H1 (cell line): Measurements from ENCODE around the gene STAT3. TPM values are rescaled to one million over a fixed set of nuclear protein-coding genes. Genes with fewer than 3 reads are reported as not detected.

ENCODE experiments used
- CTCF ChIA-PET: fragments of 300-600 bp; sonication (Branson Sonifier 250); formaldehyde crosslinking; loops from one replicate; lab custom pipeline; 2021; ENCODE audit not compliant: partially characterized antibody; lab: Charles Lee
- POLR2A ChIA-PET: fragments of 300-600 bp; sonication (Branson Sonifier 250); formaldehyde crosslinking; loops from one replicate; lab custom pipeline; 2021; ENCODE audit warnings: inconsistent platforms; ENCODE audit not compliant: partially characterized antibody; lab: Charles Lee
- DNase-seq, 2 experiments: peaks; one replicate each; pipeline versions ENCODE4 v3.0.0 to v3.0.0-alpha.2; 2010 to 2022; ENCODE audit warnings: low spot score in 2 of 2, low read depth in 1 of 2, mixed read lengths in 1 of 2
- FAIRE-seq: peaks from 2 replicates; lab custom pipeline; 2011; peaks lifted over from hg19 to GRCh38; lab: Jason Lieb, UNC
- H2AFZ ChIP-seq: 2 replicates; pipeline ENCODE4 v1.8.1; 2012; ENCODE audit warnings: low read length, inconsistent platforms
- H2AK5ac ChIP-seq: 2 replicates; pipeline ENCODE4 v1.6.1; 2013; ENCODE audit warnings: low read depth, low read length
- H2BK120ac ChIP-seq: replicated peaks from 2 replicates; pipeline ENCODE3; 2013; ENCODE audit warnings: low read depth, low read length, inconsistent platforms
- H2BK12ac ChIP-seq: 2 replicates; pipeline ENCODE4 v1.6.1; 2013; ENCODE audit warnings: low read depth, low read length
- H2BK15ac ChIP-seq: 2 replicates; pipeline ENCODE4 v1.6.1; 2013; ENCODE audit warnings: low read length
- H2BK20ac ChIP-seq: 2 replicates; pipeline ENCODE4 v1.6.1; 2013; ENCODE audit warnings: low read length
- H2BK5ac ChIP-seq: 2 replicates; pipeline ENCODE4 v1.6.1; 2013; ENCODE audit warnings: low read depth, low read length
- H3K14ac ChIP-seq: 2 replicates; pipeline ENCODE4 v1.6.1; 2013; ENCODE audit warnings: inconsistent platforms; ENCODE audit not compliant: insufficient read length
- H3K18ac ChIP-seq: 2 replicates; pipeline ENCODE4 v1.6.1; 2013; ENCODE audit warnings: low read length; ENCODE audit errors: extremely low read depth
- H3K23ac ChIP-seq: 2 replicates; pipeline ENCODE4 v1.6.1; 2013; ENCODE audit warnings: inconsistent platforms; ENCODE audit not compliant: insufficient read length
- H3K23me2 ChIP-seq: 2 replicates; pipeline ENCODE4 v1.6.1; 2013; ENCODE audit warnings: low read depth, low read length
- H3K27ac ChIP-seq: 2 replicates; pipeline ENCODE4 v1.6.1; 2011; ENCODE audit warnings: low read depth, low read length, inconsistent platforms
- H3K27me3 ChIP-seq, 4 experiments: replicated peaks in 1 of 4; 1 replicate in 1 of 4; 2 replicates in 3 of 4; pipeline versions ENCODE4 v1.6.1 to v1.8.1; 2011 to 2013; ENCODE audit warnings: low read length in 3 of 4, mild to moderate bottlenecking in 3 of 4, inconsistent platforms in 2 of 4, mixed read lengths in 2 of 4, moderate library complexity in 1 of 4; ENCODE audit not compliant: control insufficient read depth in 3 of 4, insufficient read depth in 3 of 4; ENCODE audit errors: extremely low read depth in 1 of 4
- H3K36me3 ChIP-seq, 4 experiments: 2 replicates each; pipeline versions ENCODE4 v1.6.1 to v1.8.1; 2011 to 2013; ENCODE audit warnings: mild to moderate bottlenecking in 4 of 4, low read length in 3 of 4, moderate library complexity in 2 of 4, control low read depth in 1 of 4, inconsistent platforms in 1 of 4; ENCODE audit not compliant: insufficient read depth in 4 of 4, control insufficient read depth in 2 of 4
- H3K4ac ChIP-seq: replicated peaks from 2 replicates; pipeline ENCODE3; 2013; ENCODE audit warnings: low read length, low read depth, mixed read lengths, inconsistent platforms; ENCODE audit not compliant: insufficient read length
- H3K4me1 ChIP-seq, 4 experiments: replicated peaks in 1 of 4; 1 replicate in 1 of 4; 2 replicates in 3 of 4; pipeline versions ENCODE4 v1.6.1 to v1.8.1; 2011 to 2013; ENCODE audit warnings: low read length in 3 of 4, inconsistent platforms in 2 of 4, mixed read lengths in 1 of 4; ENCODE audit not compliant: insufficient read depth in 4 of 4, control insufficient read depth in 3 of 4
- H3K4me2 ChIP-seq, 2 experiments: 2 replicates each; pipeline versions ENCODE4 v1.6.1 to v1.8.1; 2011 to 2013; ENCODE audit warnings: low read depth in 2 of 2, low read length in 2 of 2, control low read depth in 1 of 2, inconsistent platforms in 1 of 2, mild to moderate bottlenecking in 1 of 2; ENCODE audit not compliant: insufficient read depth in 1 of 2
- H3K4me3 ChIP-seq, 4 experiments: fragments of 200-600, 300-600 bp in 1 of 4; sonication (generic), shearing (Covaris generic), sonication (Bioruptor Twin) in 1 of 4; 2 replicates each; pipeline versions ENCODE4 v1.5.1 to v1.8.1; 2011 to 2016; ENCODE audit warnings: low read length in 4 of 4, low read depth in 3 of 4, control low read depth in 2 of 4, inconsistent platforms in 2 of 4, mild to moderate bottlenecking in 2 of 4, mixed read lengths in 1 of 4, moderate library complexity in 1 of 4; ENCODE audit not compliant: insufficient read depth in 2 of 4; ENCODE audit errors: extremely low read depth in 1 of 4
- H3K56ac ChIP-seq: replicated peaks from 2 replicates; pipeline ENCODE3; 2013; ENCODE audit warnings: low read depth, mild to moderate bottlenecking, mixed read lengths, low read length, inconsistent platforms; ENCODE audit not compliant: insufficient read length
- H3K79me1 ChIP-seq: 2 replicates; pipeline ENCODE4 v1.6.1; 2013; ENCODE audit warnings: low read depth, low read length, control low read depth
- H3K79me2 ChIP-seq, 2 experiments: 2 replicates each; pipeline versions ENCODE4 v1.6.1 to v1.8.1; 2012 to 2013; ENCODE audit warnings: low read length in 2 of 2, mild to moderate bottlenecking in 2 of 2, inconsistent platforms in 1 of 2; ENCODE audit not compliant: insufficient read depth in 2 of 2, control insufficient read depth in 1 of 2
- H3K9ac ChIP-seq, 4 experiments: replicated peaks in 1 of 4; 1 replicate in 1 of 4; 2 replicates in 3 of 4; pipeline versions ENCODE4 v1.6.1 to v1.8.1; 2011 to 2013; ENCODE audit warnings: low read depth in 3 of 4, low read length in 3 of 4, control low read depth in 2 of 4, mild to moderate bottlenecking in 2 of 4, moderate library complexity in 2 of 4, inconsistent platforms in 1 of 4; ENCODE audit errors: extremely low read depth in 1 of 4
- H3K9me3 ChIP-seq, 2 experiments: 2 replicates each; pipeline versions ENCODE4 v1.6.1 to v1.8.1; 2012 to 2013; ENCODE audit warnings: mild to moderate bottlenecking in 2 of 2, moderate library complexity in 2 of 2, control low read depth in 1 of 2, inconsistent platforms in 1 of 2, low read depth in 1 of 2, low read length in 1 of 2, mixed read lengths in 1 of 2; ENCODE audit not compliant: insufficient read depth in 2 of 2
- H4K20me1 ChIP-seq, 2 experiments: replicated peaks in 1 of 2; 2 replicates each; pipeline versions ENCODE3 to v1.8.1; 2011 to 2013; ENCODE audit warnings: inconsistent platforms in 2 of 2, low read length in 2 of 2, mild to moderate bottlenecking in 1 of 2; ENCODE audit not compliant: insufficient read depth in 2 of 2, control insufficient read depth in 1 of 2
- H4K5ac ChIP-seq: 2 replicates; pipeline ENCODE4 v1.6.1; 2013; ENCODE audit warnings: low read length, low read depth, mixed read lengths, inconsistent platforms; ENCODE audit not compliant: insufficient read length
- H4K8ac ChIP-seq: 2 replicates; pipeline ENCODE4 v1.8.0; 2013; ENCODE audit warnings: mild to moderate bottlenecking, moderate library complexity, low read length, inconsistent platforms; ENCODE audit not compliant: insufficient read depth; ENCODE audit errors: extremely low read depth
- H4K91ac ChIP-seq: replicated peaks from 2 replicates; pipeline ENCODE3; 2013; ENCODE audit warnings: low read length, mixed read lengths, inconsistent platforms; ENCODE audit not compliant: insufficient read length
- BCL11A ChIP-seq, 2 experiments: IDR thresholded peaks; one replicate each; pipeline ENCODE4 v1.6.1; 2011; ENCODE audit warnings: low read depth in 2 of 2, low read length in 2 of 2, mild to moderate bottlenecking in 2 of 2
- CTBP2 ChIP-seq: IDR thresholded peaks from 2 replicates; pipeline ENCODE4 v1.7.0; 2011; ENCODE audit warnings: borderline replicate concordance, mild to moderate bottlenecking, moderate library complexity, mixed read lengths, low read length; ENCODE audit not compliant: insufficient read depth, insufficient read length
- EGR1 ChIP-seq: IDR thresholded peaks from 2 replicates; pipeline ENCODE4 v1.6.1; 2011; ENCODE audit warnings: low read depth, low read length, borderline replicate concordance
- HDAC2 ChIP-seq, 2 experiments: fragments of 300-600 bp in 1 of 2; sonication (generic) in 1 of 2; IDR thresholded peaks; 2 replicates each; pipeline ENCODE4 v1.6.1; 2011 to 2012; ENCODE audit warnings: low read depth in 2 of 2, low read length in 2 of 2, mild to moderate bottlenecking in 2 of 2, moderate library complexity in 2 of 2, borderline replicate concordance in 1 of 2, inconsistent platforms in 1 of 2
- POLR2A ChIP-seq, 2 experiments: IDR thresholded peaks; 1 replicate in 1 of 2; 2 replicates in 1 of 2; pipeline ENCODE4 v1.6.1; 2011; ENCODE audit warnings: low read depth in 2 of 2, low read length in 2 of 2, mild to moderate bottlenecking in 2 of 2; ENCODE audit errors: control extremely low read depth in 1 of 2
- RNF2 ChIP-seq: fragments of 200-900, 300-1000 bp; sonication (generic); IDR thresholded peaks from 2 replicates; pipeline ENCODE4 v1.7.1; 2016; ENCODE audit warnings: borderline replicate concordance, low read depth, mild to moderate bottlenecking, antibody characterized with exemption, low read length; ENCODE audit not compliant: poor library complexity, severe bottlenecking; ENCODE audit errors: missing control alignments
- SIX5 ChIP-seq: IDR thresholded peaks from 2 replicates; pipeline ENCODE4 v1.6.1; 2011; ENCODE audit warnings: mild to moderate bottlenecking, low read depth, low read length
- TBP ChIP-seq: IDR thresholded peaks from 2 replicates; pipeline ENCODE4 v1.6.1; 2011; ENCODE audit warnings: low read depth, low read length, improper control_type of control experiment
- YY1 ChIP-seq: IDR thresholded peaks from 2 replicates; pipeline ENCODE4 v1.6.1; 2011; ENCODE audit warnings: low read depth, mild to moderate bottlenecking, low read length
- WGBS, 2 experiments: shearing (Covaris generic) in 1 of 2; methylation state at CpG; one replicate each; pipeline versions ENCODE4 v1.1.6 to v1.1.7; 2013 to 2015; ENCODE audit warnings: low lambda C conversion rate in 2 of 2, mixed read lengths in 2 of 2, inconsistent platforms in 1 of 2, low coverage in 1 of 2, missing lambda C conversion rate in 1 of 2; ENCODE audit not compliant: insufficient replicate concordance in 2 of 2, insufficient coverage in 1 of 2, insufficient read length in 1 of 2; ENCODE audit errors: extremely low coverage in 1 of 2, missing lambda C conversion rate in 1 of 2; 5-methylcytosine and 5-hydroxymethylcytosine counted together
- polyA plus RNA-seq, 7 experiments: library from polyadenylated mRNA; depleted of rRNA in 3 of 7; stranded (reverse) in 5 of 7; unstranded in 2 of 7; fragments of >200 nt in 5 of 7; fragments of 200-250 nt in 2 of 7; gene quantifications; 1 replicate in 5 of 7; 2 replicates in 1 of 7; 4 replicates in 1 of 7; pipeline versions ENCODE4 v1.2.1 to v1.2.3, GENCODE V29; 2011 to 2013; ENCODE audit warnings: missing spikeins in 2 of 7, mixed read lengths in 2 of 7
- total RNA-seq: library from RNA; stranded (reverse); fragmentation: NEBNext Ultra II Directional; extraction: Animal tissue kit (Norgen Biotek cat#: 25700); gene quantifications from 2 replicates; pipeline ENCODE4 v1.2.1, GENCODE V29; 2021
- TF ChIP-seq, protein P1 (sequence below): IDR thresholded peaks from 2 replicates; pipeline ENCODE4 v1.6.1; 2012; ENCODE audit warnings: low read length, inconsistent platforms

STAT3 gene
- total and polyA plus RNA-seq, 2 of the 8 experiments (the other 6 are each of a cell fraction or from before 2014, with no cell fraction given): 38.4 to 94.1 TPM

- Histone ChIP-seq H4K5ac (no peak overlapping the region), H3K27ac (no peak overlapping the region), H3K23me2 (no peaks in the 10 kb centered on the region; the same call in 1 of the 2 replicates), H2AFZ (no peak overlapping the region), H3K56ac (no peak overlapping the region), H2BK15ac (no peak overlapping the region), H3K18ac (no peak overlapping the region), H4K91ac (no peak overlapping the region), H4K8ac (no peak overlapping the region), H4K20me1 (peaks cover 15 to 33% of the 10 kb centered on the region in 2 experiments), H3K9me3 (no peaks in the 10 kb centered on the region), H2BK12ac (no peak overlapping the region), H3K27me3 (no peaks in the 10 kb centered on the region), H2AK5ac (no peak overlapping the region), H3K79me1 (peaks cover 25% of the 10 kb centered on the region), H2BK5ac (no peak overlapping the region), H3K9ac (no peak overlapping the region; a peak in 1 of 7 replicates), H3K36me3 (no peaks in the 10 kb centered on the region), H3K14ac (no peak overlapping the region), H3K23ac (no peak overlapping the region), H3K4ac (no peak overlapping the region), H2BK20ac (no peak overlapping the region), H3K79me2 (peaks cover 18 to 93% of the 10 kb centered on the region in 2 experiments), H3K4me3 (no peak overlapping the region), H2BK120ac (no peak overlapping the region), H3K4me2 (peak overlapping the region in 1 of 2 experiments; percentile 74; a peak in 1 of 4 replicates), H3K4me1 (peaks cover 4 to 23% (median 19%) of the 10 kb centered on the region in 4 experiments)
- CTCF ChIA-PET: interaction anchor here (0.9 to 1.1 kb wide), 5 partner anchors 28 to 64 kb away, joined by 3 to 5 read pairs (median 3); no protein-coding TSS in a partner anchor
- 91% methylated on average over 7 of the region's 7 CpGs; no CpG with 5 or more reads in 1 of the 2 experiments for WGBS, 2 experiments
- no peak for FAIRE-seq
- no peak for DNase-seq
- POLR2A ChIA-PET: interaction anchor here (1.8 to 1.9 kb wide), 3 partner anchors 30 to 60 kb away, joined by 5 to 8 read pairs (median 5); partner anchors contain the start of gene CAVIN1
- TF ChIP-seq HDAC2 (IDR thresholded peaks at IDR 0.05; ENCODE audit: borderline replicate concordance in 1 of 2, low read depth in 2 of 2, low read length in 2 of 2): no peak
- TF ChIP-seq SIX5: no peak
- TF ChIP-seq RNF2: no peak
- TF ChIP-seq YY1: no peak
- TF ChIP-seq, protein P1, sequence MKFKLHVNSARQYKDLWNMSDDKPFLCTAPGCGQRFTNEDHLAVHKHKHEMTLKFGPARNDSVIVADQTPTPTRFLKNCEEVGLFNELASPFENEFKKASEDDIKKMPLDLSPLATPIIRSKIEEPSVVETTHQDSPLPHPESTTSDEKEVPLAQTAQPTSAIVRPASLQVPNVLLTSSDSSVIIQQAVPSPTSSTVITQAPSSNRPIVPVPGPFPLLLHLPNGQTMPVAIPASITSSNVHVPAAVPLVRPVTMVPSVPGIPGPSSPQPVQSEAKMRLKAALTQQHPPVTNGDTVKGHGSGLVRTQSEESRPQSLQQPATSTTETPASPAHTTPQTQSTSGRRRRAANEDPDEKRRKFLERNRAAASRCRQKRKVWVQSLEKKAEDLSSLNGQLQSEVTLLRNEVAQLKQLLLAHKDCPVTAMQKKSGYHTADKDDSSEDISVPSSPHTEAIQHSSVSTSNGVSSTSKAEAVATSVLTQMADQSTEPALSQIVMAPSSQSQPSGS: no peak
- TF ChIP-seq POLR2A (IDR thresholded peaks at IDR 0.05; ENCODE audit: control extremely low read depth in 1 of 2, low read depth in 2 of 2, low read length in 2 of 2): no peak
- TF ChIP-seq EGR1: no peak
- TF ChIP-seq TBP: no peak
- TF ChIP-seq CTBP2: no peak
- no peak for TF ChIP-seq BCL11A (IDR thresholded peaks at IDR 0.05; ENCODE audit: low read depth in 2 of 2, low read length in 2 of 2)
Measured at GRCh38 chr17:42362245-42362961, 25.8 kb downstream of the STAT3 start.
